Ramos (cell line): ENCODE measurements around the gene VSX2.
"Not testable (repeated sequence)": the region's sequence is repeated elsewhere in the genome, so short reads cannot be mapped to it uniquely, and the experiment has no call there.

ENCODE experiments used
- in situ Hi-C: fragments of 300-500 bp; cut with MboI; formaldehyde crosslinking; loops from one replicate; pipeline ENCODE4 v1.14.3; 2022; ENCODE audit warnings: low sequenced_read_pairs; ENCODE audit not compliant: unreplicated experiment

Gene VSX2

GRCh38 chr14:74257078-74257940, 18.1 kb downstream of the VSX2 start:
- in situ Hi-C loops: no loop called here

- in situ Hi-C loops: no loop called here
These were observed 18.9 kb downstream of the VSX2 start for GRCh38 chr14:74257941-74258763.

- in situ Hi-C loops: no loop called here
These were observed 19.5 kb downstream of the VSX2 start for GRCh38 chr14:74258764-74259035.

DNA sequence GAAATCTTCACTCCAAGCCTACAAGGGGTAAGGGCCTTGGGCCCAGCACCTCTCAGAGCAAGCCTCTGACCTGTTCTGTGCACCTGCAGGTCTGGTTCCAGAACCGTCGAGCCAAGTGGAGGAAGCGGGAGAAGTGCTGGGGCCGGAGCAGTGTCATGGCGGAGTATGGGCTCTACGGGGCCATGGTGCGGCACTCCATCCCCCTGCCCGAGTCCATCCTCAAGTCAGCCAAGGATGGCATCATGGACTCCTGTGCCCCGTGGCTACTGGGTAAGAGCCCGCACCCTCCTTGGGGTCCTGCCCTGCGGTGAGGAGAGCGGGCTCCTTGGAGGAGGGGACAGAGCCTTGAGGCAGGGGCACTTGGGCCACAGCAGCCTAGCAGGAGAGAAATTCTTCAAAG, 20.3 kb downstream of the VSX2 start:
- in situ Hi-C loops: no loop called here

DNA sequence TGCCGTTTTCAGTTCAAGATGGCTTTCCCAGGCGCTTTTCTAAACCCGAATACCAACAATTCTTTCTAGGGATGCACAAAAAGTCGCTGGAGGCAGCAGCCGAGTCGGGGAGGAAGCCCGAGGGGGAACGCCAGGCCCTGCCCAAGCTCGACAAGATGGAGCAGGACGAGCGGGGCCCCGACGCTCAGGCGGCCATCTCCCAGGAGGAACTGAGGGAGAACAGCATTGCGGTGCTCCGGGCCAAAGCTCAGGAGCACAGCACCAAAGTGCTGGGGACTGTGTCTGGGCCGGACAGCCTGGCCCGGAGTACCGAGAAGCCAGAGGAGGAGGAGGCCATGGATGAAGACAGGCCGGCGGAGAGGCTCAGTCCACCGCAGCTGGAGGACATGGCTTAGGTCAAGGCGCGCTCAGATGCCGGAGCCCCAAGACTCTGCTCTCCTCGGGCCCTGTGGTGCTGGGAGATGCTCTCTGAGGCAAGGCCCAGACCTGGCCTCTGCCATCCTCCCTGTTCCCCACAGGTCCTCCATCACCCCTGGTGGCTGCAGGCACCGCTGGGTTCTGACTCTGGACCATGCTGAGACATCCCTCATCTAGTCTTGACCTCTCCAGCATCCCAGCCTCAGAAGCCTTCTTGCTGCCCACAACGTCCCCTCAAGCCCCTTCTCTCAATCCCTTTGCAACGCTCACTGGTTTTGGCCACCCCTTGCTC, 21.4 kb downstream of the VSX2 start:
- in situ Hi-C loops: no loop called here

DNA sequence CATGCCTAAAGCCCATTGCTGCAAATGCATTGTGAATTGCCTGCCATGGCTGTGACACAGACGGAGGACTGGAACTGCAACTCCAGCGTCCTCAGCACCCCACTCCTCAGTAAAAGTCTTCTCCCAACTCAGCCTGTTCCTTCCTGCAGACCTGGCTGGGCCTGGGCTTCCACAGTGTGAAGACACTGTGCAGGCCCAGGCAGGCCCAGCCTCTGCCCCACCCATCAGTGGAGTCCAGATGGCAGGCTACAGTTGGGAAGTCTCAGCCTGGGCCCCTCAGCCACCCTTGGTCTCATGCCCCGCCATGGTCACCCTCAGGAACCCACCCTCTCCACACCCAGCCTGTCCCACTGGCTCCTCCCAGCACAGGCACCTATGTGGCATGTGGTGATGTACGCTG, 22.0 kb downstream of the VSX2 start:
- in situ Hi-C loops: no loop called here

GRCh38 chr14:74262076-74262475, 22.8 kb downstream of the VSX2 start:
- in situ Hi-C loops: no loop called here

GRCh38 chr14:74263181-74263580, 23.9 kb downstream of the VSX2 start:
- in situ Hi-C loops: no loop called here

DNA sequence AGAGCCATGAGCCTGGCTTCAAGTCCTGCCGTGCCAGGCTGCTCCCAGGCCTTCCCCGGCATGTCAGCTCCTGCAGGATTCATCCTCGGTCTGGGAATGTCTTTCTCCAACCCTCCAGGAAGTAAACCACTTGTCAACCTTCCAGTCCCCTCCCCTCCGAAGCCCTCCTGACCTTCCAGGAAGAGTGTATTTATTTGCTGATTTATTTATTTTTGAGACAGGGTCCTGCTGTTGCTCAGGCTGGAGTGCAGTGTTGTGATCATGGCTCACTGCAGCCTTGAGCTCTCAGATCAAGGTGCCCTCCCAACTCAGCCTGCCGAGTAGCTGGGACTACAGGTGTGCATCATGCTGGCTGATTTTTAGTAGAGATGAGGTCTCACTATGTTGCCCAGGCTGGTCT, 24.7 kb downstream of the VSX2 start:
- in situ Hi-C loops: no loop called here

GRCh38 chr14:74265301-74265965, 26.2 kb downstream of the VSX2 start:
- in situ Hi-C loops: no loop called here

DNA sequence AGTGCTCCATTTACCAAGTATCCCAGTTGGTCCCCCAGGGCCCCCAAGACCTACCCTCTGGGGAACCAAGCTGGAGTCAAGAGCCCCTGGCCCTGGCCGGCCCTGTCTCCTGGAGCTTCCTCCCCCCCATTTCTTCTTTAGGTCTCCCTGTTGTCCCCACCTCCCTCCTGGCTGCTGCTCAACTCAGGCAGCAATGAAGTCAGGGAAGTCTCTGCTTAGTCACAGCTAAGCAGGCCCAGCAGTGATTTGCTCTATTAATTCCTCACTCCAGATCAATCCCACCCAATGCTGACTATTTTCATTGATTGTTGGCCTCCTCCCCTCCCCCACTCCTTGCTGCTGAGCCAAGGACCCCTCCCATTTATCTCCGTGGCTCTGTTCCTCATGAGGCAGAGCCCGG, 28.3 kb downstream of the VSX2 start:
- in situ Hi-C loops: no loop called here

DNA sequence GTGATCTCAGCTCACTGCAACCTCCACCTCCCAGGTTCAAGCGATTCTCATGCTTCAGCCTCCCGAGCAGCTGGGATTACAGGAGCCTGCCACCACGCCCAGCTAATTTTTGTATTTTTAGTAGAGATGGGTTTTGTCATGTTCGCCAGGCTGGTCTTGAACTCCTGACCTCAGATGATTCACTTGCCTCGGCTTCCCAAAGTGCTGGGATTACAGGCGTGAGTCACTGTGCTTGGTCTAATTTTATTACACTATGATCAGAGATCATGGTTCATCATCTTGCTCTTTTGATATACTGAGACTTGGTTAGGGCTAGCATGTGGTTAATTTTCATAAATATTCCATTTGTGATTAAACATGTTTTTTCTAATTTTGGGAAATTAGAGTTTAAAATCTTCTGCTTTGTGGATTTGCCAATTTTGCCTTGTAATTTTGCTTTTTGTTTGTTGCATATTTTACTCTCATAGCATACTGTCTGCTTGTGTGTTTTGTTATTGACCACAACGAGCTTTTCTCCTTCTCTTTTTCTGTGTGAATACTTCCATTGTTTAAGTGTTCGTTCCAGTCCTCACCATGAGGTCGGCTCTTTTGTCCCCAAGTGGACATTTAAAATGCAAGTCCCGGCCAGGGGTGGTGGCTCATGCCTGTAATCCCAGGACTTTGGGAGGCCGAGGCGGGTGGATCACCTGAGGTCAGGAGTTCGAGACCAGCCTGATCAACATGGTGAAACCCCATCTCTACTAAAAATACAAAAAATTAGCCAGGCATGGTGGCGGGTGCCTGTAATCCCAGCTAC, 31.3 kb downstream of the VSX2 start:
- in situ Hi-C loops: not testable (repeated sequence)

GRCh38 chr14:74271365-74271764, 32.1 kb downstream of the VSX2 start:
- in situ Hi-C loops: no loop called here

GRCh38 chr14:74275241-74275841, 36.1 kb downstream of the VSX2 start:
- in situ Hi-C loops: no loop called here

DNA sequence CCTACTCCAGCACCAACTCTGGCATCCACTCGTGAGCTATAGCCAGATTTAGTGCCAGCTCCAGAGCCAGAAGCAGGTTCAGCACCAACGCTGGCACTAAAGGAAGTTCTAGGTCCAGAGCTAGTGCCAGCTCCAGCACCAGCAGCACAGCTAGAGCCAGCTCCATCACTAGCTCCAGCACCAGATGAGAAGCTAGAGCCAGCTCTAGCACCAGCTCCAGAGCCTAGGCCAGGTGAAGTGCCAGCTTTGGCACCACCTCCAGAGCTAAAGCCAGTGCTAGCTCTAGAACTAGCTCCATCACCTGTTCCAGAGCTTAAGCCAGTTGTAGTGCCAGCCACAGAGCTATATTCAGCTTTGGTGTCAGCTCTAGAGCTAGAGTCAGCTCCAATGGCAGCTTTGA, 38.8 kb downstream of the VSX2 start:
- in situ Hi-C loops: no loop called here

GRCh38 chr14:74281069-74281468, 41.8 kb downstream of the VSX2 start:
- in situ Hi-C loops: no loop called here

- in situ Hi-C loops: no loop called here
These were observed 47.5 kb downstream of the VSX2 start for GRCh38 chr14:74286736-74287135.

- in situ Hi-C loops: no loop called here
These were observed 50.6 kb downstream of the VSX2 start for GRCh38 chr14:74289801-74290200.

GRCh38 chr14:74290415-74290814, 51.2 kb downstream of the VSX2 start:
- in situ Hi-C loops: no loop called here
